SK-N-SH (cell line): ENCODE data around the gene ROPN1.

ENCODE experiments used
- CHD2 ChIP-seq: fragments of 150-350 bp; IDR thresholded peaks from 2 replicates; pipeline ENCODE4 v1.6.1; 2018; ENCODE audit warnings: low read length; ENCODE audit not compliant: partially characterized antibody
- NFIC ChIP-seq: IDR thresholded peaks from 2 replicates; pipeline ENCODE4 v1.4.0; 2012; ENCODE audit warnings: borderline replicate concordance
- POLR2AphosphoS5 ChIP-seq: IDR thresholded peaks from 2 replicates; pipeline ENCODE4 v1.6.1; 2012; ENCODE audit warnings: low read depth, low read length
- RCOR1 ChIP-seq: fragments of 150-350 bp; IDR thresholded peaks from 2 replicates; pipeline ENCODE4 v1.6.1; 2017; ENCODE audit warnings: antibody characterized with exemption, low read length
- RXRA ChIP-seq: IDR thresholded peaks from 2 replicates; pipeline ENCODE4 v1.4.0; 2012; ENCODE audit warnings: low read depth, mild to moderate bottlenecking, borderline replicate concordance
- USF2 ChIP-seq: fragments of 150-350 bp; IDR thresholded peaks from 2 replicates; pipeline ENCODE4 v1.6.1; 2017; ENCODE audit warnings: antibody characterized with exemption, low read length, low read depth, borderline replicate concordance
- YY1 ChIP-seq: IDR thresholded peaks from 2 replicates; pipeline ENCODE4 v1.4.0; 2012; ENCODE audit warnings: low read depth, mild to moderate bottlenecking
- TF ChIP-seq, protein P1 (sequence below): IDR thresholded peaks from 2 replicates; pipeline ENCODE4; 2012
- TF ChIP-seq, protein P2 (sequence below): fragments of 200-600 bp; sonication (generic); IDR thresholded peaks from 2 replicates; pipeline ENCODE4 v1.6.1; 2017; ENCODE audit warnings: antibody characterized with exemption, mild to moderate bottlenecking, moderate library complexity

DNA sequence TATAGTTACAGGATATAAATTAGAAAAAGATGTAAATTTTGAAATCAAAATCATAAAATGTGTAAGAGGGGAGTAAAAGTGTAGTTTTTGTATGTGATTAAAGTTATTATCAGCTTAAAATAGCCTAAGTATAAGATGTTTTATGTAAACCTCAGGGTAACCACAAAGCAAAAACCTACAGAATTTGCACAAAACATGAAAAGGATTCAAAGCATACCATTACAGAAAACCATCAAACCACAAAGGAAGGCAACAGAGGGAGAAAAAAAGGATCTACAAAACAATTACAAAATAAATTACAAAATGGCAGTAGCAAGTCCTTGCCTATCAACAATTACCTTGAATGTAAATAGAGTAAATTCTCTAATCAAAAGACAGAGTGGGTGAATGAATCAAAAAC, 71.1 kb downstream of the ROPN1 start:
- TF ChIP-seq, protein P1, sequence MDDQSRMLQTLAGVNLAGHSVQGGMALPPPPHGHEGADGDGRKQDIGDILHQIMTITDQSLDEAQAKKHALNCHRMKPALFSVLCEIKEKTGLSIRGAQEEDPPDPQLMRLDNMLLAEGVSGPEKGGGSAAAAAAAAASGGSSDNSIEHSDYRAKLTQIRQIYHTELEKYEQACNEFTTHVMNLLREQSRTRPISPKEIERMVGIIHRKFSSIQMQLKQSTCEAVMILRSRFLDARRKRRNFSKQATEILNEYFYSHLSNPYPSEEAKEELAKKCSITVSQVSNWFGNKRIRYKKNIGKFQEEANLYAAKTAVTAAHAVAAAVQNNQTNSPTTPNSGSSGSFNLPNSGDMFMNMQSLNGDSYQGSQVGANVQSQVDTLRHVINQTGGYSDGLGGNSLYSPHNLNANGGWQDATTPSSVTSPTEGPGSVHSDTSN, result no peak
- TF ChIP-seq YY1, result no peak
- TF ChIP-seq, protein P2, sequence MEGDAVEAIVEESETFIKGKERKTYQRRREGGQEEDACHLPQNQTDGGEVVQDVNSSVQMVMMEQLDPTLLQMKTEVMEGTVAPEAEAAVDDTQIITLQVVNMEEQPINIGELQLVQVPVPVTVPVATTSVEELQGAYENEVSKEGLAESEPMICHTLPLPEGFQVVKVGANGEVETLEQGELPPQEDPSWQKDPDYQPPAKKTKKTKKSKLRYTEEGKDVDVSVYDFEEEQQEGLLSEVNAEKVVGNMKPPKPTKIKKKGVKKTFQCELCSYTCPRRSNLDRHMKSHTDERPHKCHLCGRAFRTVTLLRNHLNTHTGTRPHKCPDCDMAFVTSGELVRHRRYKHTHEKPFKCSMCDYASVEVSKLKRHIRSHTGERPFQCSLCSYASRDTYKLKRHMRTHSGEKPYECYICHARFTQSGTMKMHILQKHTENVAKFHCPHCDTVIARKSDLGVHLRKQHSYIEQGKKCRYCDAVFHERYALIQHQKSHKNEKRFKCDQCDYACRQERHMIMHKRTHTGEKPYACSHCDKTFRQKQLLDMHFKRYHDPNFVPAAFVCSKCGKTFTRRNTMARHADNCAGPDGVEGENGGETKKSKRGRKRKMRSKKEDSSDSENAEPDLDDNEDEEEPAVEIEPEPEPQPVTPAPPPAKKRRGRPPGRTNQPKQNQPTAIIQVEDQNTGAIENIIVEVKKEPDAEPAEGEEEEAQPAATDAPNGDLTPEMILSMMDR, result no peak
- TF ChIP-seq POLR2AphosphoS5, result no peak
- TF ChIP-seq RCOR1, result no peak
- no peak for TF ChIP-seq NFIC
- no peak for TF ChIP-seq USF2
- TF ChIP-seq CHD2, result no peak
- no peak for TF ChIP-seq RXRA
